ENCODE measurements around the gene FBXL14.

FBXL14 gene

GRCh38 chr12:1525858-1526257, 68.5 kb downstream of the FBXL14 start:
- no peak for TF ChIP-seq CTCF (IDR thresholded peaks at IDR 0.05)

- TF ChIP-seq CTCF (IDR thresholded peaks at IDR 0.05) = no peak
These were observed 70.8 kb downstream of the FBXL14 start for GRCh38 chr12:1523558-1524050.

GRCh38 chr12:1523046-1523445, 71.3 kb downstream of the FBXL14 start:
- no peak for TF ChIP-seq CTCF (IDR thresholded peaks at IDR 0.05)

- no peak for TF ChIP-seq CTCF (IDR thresholded peaks at IDR 0.05)
These were observed 74.7 kb downstream of the FBXL14 start for GRCh38 chr12:1519642-1520041.

DNA sequence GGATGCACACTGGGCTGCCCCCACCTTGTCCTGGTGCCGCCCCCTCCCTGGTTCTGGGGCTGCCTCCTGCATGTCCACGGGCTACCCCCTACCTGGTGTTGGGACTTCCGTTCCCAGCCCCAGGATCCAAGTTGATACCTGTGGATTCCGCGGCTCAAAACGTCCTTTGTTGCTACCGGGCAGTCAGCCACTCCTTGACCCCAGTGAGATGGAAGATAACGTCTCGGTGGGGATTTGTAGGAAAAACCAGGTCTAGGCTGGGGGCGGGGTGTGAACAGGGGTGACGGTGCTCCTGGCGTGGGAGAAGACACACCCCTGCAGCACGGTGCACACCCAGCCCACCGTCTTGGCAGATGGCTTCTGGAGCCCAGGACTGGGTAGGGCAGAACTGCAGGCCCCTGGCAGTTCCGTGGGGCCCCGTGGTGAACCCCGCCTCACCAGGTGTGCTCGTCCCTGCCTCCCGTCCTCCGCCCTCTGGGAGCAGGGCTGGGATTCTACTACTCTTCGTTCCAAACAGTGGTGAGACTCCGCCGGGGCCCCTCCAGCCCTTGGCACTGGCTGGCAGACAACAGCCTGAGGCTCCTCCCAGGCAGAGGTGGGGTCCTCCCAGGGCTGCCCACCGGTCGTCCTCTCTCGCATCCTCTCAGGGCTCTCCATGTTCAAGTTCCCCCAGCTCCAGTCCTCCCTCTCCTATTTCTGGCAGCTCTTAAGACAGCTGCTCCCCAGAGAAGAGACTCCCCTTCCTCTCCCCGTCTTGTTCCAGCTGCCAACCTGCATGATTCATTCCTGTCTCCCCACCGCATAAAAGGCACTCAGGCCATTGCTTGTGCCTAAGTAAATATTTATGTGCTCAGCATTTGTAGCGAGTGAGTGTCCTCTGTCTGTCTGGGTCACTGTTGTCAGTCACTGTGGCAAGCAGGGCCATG, 75.5 kb downstream of the FBXL14 start:
- TF ChIP-seq CTCF (IDR thresholded peaks at IDR 0.05) = no peak

- no peak for TF ChIP-seq CTCF (IDR thresholded peaks at IDR 0.05)
These were observed 76.5 kb downstream of the FBXL14 start for GRCh38 chr12:1517734-1518525.

GRCh38 chr12:1517007-1517406, 77.4 kb downstream of the FBXL14 start:
- TF ChIP-seq CTCF (IDR thresholded peaks at IDR 0.05) = peak; percentile 22; the same call in 1 of the 2 replicates
